ENCODE measurements around the gene KHNYN.

GRCh38 chr14:24426150-24426911 lies 3.4 kb upstream of the KHNYN start:
- TF ChIP-seq YY1 (IDR thresholded peaks at IDR 0.05; ENCODE audit: insufficient read depth, insufficient read length) (no peak), ZNF274 (IDR thresholded peaks at IDR 0.05; ENCODE audit: low read depth, low read length) (no peak)
